SK-N-SH (cell line): ENCODE measurements around the gene IPO9. TPM values are rescaled to one million over a fixed set of nuclear protein-coding genes. Genes with fewer than 3 reads are reported as not detected.

Experiments used
- CTCF ChIA-PET: fragments of 300-600, 350-600 bp; formaldehyde crosslinking; extraction: SDS; loops from one replicate; lab custom pipeline; 2021; lab: Yijun Ruan, JAX
- POLR2A ChIA-PET: fragments of 350-600 bp; sonication (Branson Sonifier 250); formaldehyde crosslinking; extraction: SDS; loops from one replicate; lab custom pipeline; 2020; ENCODE audit warnings: antibody characterized with exemption, inconsistent platforms; lab: Yijun Ruan, JAX
- DNase-seq: peaks from one replicate; pipeline ENCODE4 v3.0.0; 2012
- H2AFZ ChIP-seq: fragments of 200-600 bp; sonication (generic); 2 replicates; pipeline ENCODE4 v1.8.1; 2016; ENCODE audit warnings: antibody characterized with exemption, mild to moderate bottlenecking, low read depth
- H3F3A ChIP-seq: fragments of 200-600 bp; sonication (generic); replicated peaks from 2 replicates; pipeline ENCODE3; 2016; ENCODE audit warnings: antibody characterized with exemption, mild to moderate bottlenecking; ENCODE audit not compliant: insufficient read depth
- H3K27ac ChIP-seq, 2 experiments: fragments of 200-500 bp in 1 of 2; fragments of 200-600 bp in 1 of 2; sonication (Bioruptor generic) in 1 of 2; sonication (generic), shearing (Covaris generic) in 1 of 2; 2 replicates each; pipeline versions ENCODE4 v1.5.1 to v1.6.1; 2014 to 2016; ENCODE audit warnings: low read depth in 2 of 2, inconsistent platforms in 1 of 2, low read length in 1 of 2, mild to moderate bottlenecking in 1 of 2, mixed read lengths in 1 of 2
- H3K27me3 ChIP-seq: fragments of 200-600 bp; sonication (generic), shearing (Covaris generic); 2 replicates; pipeline ENCODE4 v1.6.1; 2016; ENCODE audit warnings: mixed run types; ENCODE audit not compliant: insufficient read depth
- H3K36me3 ChIP-seq, 2 experiments: fragments of 200-500 bp in 1 of 2; fragments of 200-600 bp in 1 of 2; sonication (Bioruptor generic) in 1 of 2; sonication (generic) in 1 of 2; replicated peaks in 1 of 2; 2 replicates each; pipeline versions ENCODE3 to v1.5.1; 2014 to 2016; ENCODE audit warnings: low read length in 1 of 2, mild to moderate bottlenecking in 1 of 2; ENCODE audit not compliant: insufficient read depth in 2 of 2, control insufficient read depth in 1 of 2
- H3K4me1 ChIP-seq, 2 experiments: fragments of 200-500 bp in 1 of 2; fragments of 200-600 bp in 1 of 2; sonication (Bioruptor generic) in 1 of 2; sonication (generic), shearing (Covaris generic) in 1 of 2; 2 replicates each; pipeline versions ENCODE4 v1.5.1 to v1.6.1; 2014 to 2016; ENCODE audit warnings: low read depth in 1 of 2, low read length in 1 of 2, mixed run types in 1 of 2; ENCODE audit not compliant: insufficient read depth in 2 of 2, control insufficient read depth in 1 of 2
- H3K4me2 ChIP-seq: fragments of 200-600 bp; sonication (generic), shearing (Covaris generic); 2 replicates; pipeline ENCODE4 v1.6.1; 2017; ENCODE audit warnings: mixed run types
- H3K4me3 ChIP-seq, 2 experiments: fragments of 200-500 bp in 1 of 2; fragments of 200-600 bp in 1 of 2; sonication (Bioruptor generic) in 1 of 2; sonication (generic), shearing (Covaris generic) in 1 of 2; 2 replicates each; pipeline versions ENCODE4 v1.5.1 to v1.8.1; 2014 to 2016; ENCODE audit warnings: low read depth in 2 of 2, inconsistent platforms in 1 of 2, low read length in 1 of 2, mild to moderate bottlenecking in 1 of 2, mixed read lengths in 1 of 2, moderate library complexity in 1 of 2
- H3K79me2 ChIP-seq: fragments of 200-600 bp; sonication (generic); 2 replicates; pipeline ENCODE4 v1.8.1; 2017; ENCODE audit warnings: mild to moderate bottlenecking; ENCODE audit not compliant: insufficient read depth
- H3K9ac ChIP-seq: fragments of 200-600 bp; sonication (generic); 2 replicates; pipeline ENCODE4 v1.6.1; 2017; ENCODE audit warnings: mixed run types
- H3K9me2 ChIP-seq: fragments of 200-600 bp; sonication (generic); 2 replicates; pipeline ENCODE4 v1.6.1; 2017; ENCODE audit warnings: mixed run types
- H3K9me3 ChIP-seq: fragments of 200-600 bp; sonication (generic); 2 replicates; pipeline ENCODE4 v1.6.1; 2017; ENCODE audit warnings: mixed run types, mild to moderate bottlenecking, moderate library complexity
- H4K20me1 ChIP-seq: fragments of 200-600 bp; sonication (generic); 2 replicates; pipeline ENCODE4 v1.6.1; 2017; ENCODE audit warnings: mild to moderate bottlenecking, mixed run types; ENCODE audit not compliant: insufficient read depth
- CHD2 ChIP-seq: fragments of 150-350 bp; IDR thresholded peaks from 2 replicates; pipeline ENCODE4 v1.6.1; 2018; ENCODE audit warnings: low read length; ENCODE audit not compliant: partially characterized antibody
- ELF1 ChIP-seq: IDR thresholded peaks from 2 replicates; pipeline ENCODE4 v1.4.0; 2012
- EZH2phosphoT487 ChIP-seq: fragments of 200-600 bp; sonication (generic); IDR thresholded peaks from 2 replicates; pipeline ENCODE4 v1.6.1; 2017; ENCODE audit warnings: low read depth, mixed run types, mild to moderate bottlenecking, antibody characterized with exemption, moderate library complexity, borderline replicate concordance
- FOSL2 ChIP-seq: IDR thresholded peaks from 2 replicates; pipeline ENCODE4 v1.4.0; 2012; ENCODE audit warnings: low read depth, mild to moderate bottlenecking, moderate library complexity, borderline replicate concordance
- FOXJ3 ChIP-seq: sonication (generic); formaldehyde crosslinking; IDR thresholded peaks from 2 replicates; pipeline ENCODE4 v1.5.1; 2020; ENCODE audit warnings: mild to moderate bottlenecking, missing genetic modification reagents
- FOXM1 ChIP-seq: IDR thresholded peaks from 2 replicates; pipeline ENCODE4 v1.4.0; 2012; ENCODE audit warnings: low read depth, mild to moderate bottlenecking
- GABPA ChIP-seq: IDR thresholded peaks from 2 replicates; pipeline ENCODE4 v1.4.0; 2012; ENCODE audit warnings: low read depth, mild to moderate bottlenecking
- JUND ChIP-seq: IDR thresholded peaks from 2 replicates; pipeline ENCODE4 v1.4.0; 2012
- MEF2A ChIP-seq: IDR thresholded peaks from 2 replicates; pipeline ENCODE4 v1.4.0; 2012; ENCODE audit warnings: low read depth, borderline replicate concordance
- MXI1 ChIP-seq: IDR thresholded peaks from 2 replicates; pipeline ENCODE4 v1.6.1; 2012; ENCODE audit warnings: mild to moderate bottlenecking, low read depth, low read length, improper control_type of control experiment
- NFIC ChIP-seq: IDR thresholded peaks from 2 replicates; pipeline ENCODE4 v1.4.0; 2012; ENCODE audit warnings: borderline replicate concordance
- NRF1 ChIP-seq: IDR thresholded peaks from 2 replicates; pipeline ENCODE4 v1.6.1; 2012; ENCODE audit warnings: low read depth, mild to moderate bottlenecking, low read length
- POLR2AphosphoS5 ChIP-seq: IDR thresholded peaks from 2 replicates; pipeline ENCODE4 v1.6.1; 2012; ENCODE audit warnings: low read depth, low read length
- RAD21 ChIP-seq: IDR thresholded peaks from 2 replicates; pipeline ENCODE4 v1.6.1; 2012; ENCODE audit warnings: mild to moderate bottlenecking, low read length
- RCOR1 ChIP-seq: fragments of 150-350 bp; IDR thresholded peaks from 2 replicates; pipeline ENCODE4 v1.6.1; 2017; ENCODE audit warnings: antibody characterized with exemption, low read length
- RFX5 ChIP-seq: IDR thresholded peaks from 2 replicates; pipeline ENCODE4 v1.6.1; 2012; ENCODE audit warnings: mild to moderate bottlenecking, improper control_type of control experiment, low read length
- RXRA ChIP-seq: IDR thresholded peaks from 2 replicates; pipeline ENCODE4 v1.4.0; 2012; ENCODE audit warnings: low read depth, mild to moderate bottlenecking, borderline replicate concordance
- SIN3A ChIP-seq: IDR thresholded peaks from 2 replicates; pipeline ENCODE4 v1.6.1; 2012; ENCODE audit warnings: low read depth, mild to moderate bottlenecking, low read length, moderate library complexity, borderline replicate concordance
- SMC3 ChIP-seq: IDR thresholded peaks from 2 replicates; pipeline ENCODE4 v1.6.1; 2012; ENCODE audit warnings: low read depth, low read length, improper control_type of control experiment
- TAF1 ChIP-seq: IDR thresholded peaks from 2 replicates; pipeline ENCODE4 v1.6.1; 2012; ENCODE audit warnings: low read depth, mild to moderate bottlenecking, low read length, moderate library complexity, borderline replicate concordance
- TCF12 ChIP-seq: IDR thresholded peaks from 2 replicates; pipeline ENCODE4 v1.4.0; 2012
- TEAD4 ChIP-seq: IDR thresholded peaks from 2 replicates; pipeline ENCODE4 v1.4.0; 2012; ENCODE audit warnings: mild to moderate bottlenecking, borderline replicate concordance; ENCODE audit not compliant: insufficient read depth
- YY1 ChIP-seq: IDR thresholded peaks from 2 replicates; pipeline ENCODE4 v1.4.0; 2012; ENCODE audit warnings: low read depth, mild to moderate bottlenecking
- WGBS: methylation state at CpG from one replicate; pipeline ENCODE4 v1.1.6; 2017; ENCODE audit warnings: low lambda C conversion rate; 5-methylcytosine and 5-hydroxymethylcytosine counted together
- polyA plus RNA-seq, 3 experiments: library from polyadenylated mRNA; depleted of rRNA; stranded (reverse); fragments of >200 nt; gene quantifications; 2 replicates each; pipeline ENCODE4 v1.2.3, GENCODE V29; 2012
- TF ChIP-seq, protein P1 (sequence below): IDR thresholded peaks from 2 replicates; pipeline ENCODE4 v1.4.0; 2012; ENCODE audit warnings: low read depth, borderline replicate concordance
- TF ChIP-seq, protein P2 (sequence below): IDR thresholded peaks from 2 replicates; pipeline ENCODE4 v1.4.0; 2012; ENCODE audit warnings: low read depth, borderline replicate concordance
- TF ChIP-seq, protein P3 (sequence below): fragments of 200-600 bp; sonication (generic); IDR thresholded peaks from 2 replicates; pipeline ENCODE4 v1.6.1; 2017; ENCODE audit warnings: antibody characterized with exemption, mild to moderate bottlenecking, moderate library complexity
- TF ChIP-seq, protein P4 (sequence below): IDR thresholded peaks from 2 replicates; pipeline ENCODE4 v1.4.0; 2012; ENCODE audit warnings: low read depth
- TF ChIP-seq, protein P5 (sequence below): fragments of 150-350 bp; IDR thresholded peaks from 2 replicates; pipeline ENCODE4 v1.6.1; 2016; ENCODE audit warnings: mild to moderate bottlenecking, low read depth, low read length

The IPO9 gene
- polyA plus RNA-seq, 1 of the 3 experiments (the other 2 are of a cell fraction), result 24.5 TPM

DNA sequence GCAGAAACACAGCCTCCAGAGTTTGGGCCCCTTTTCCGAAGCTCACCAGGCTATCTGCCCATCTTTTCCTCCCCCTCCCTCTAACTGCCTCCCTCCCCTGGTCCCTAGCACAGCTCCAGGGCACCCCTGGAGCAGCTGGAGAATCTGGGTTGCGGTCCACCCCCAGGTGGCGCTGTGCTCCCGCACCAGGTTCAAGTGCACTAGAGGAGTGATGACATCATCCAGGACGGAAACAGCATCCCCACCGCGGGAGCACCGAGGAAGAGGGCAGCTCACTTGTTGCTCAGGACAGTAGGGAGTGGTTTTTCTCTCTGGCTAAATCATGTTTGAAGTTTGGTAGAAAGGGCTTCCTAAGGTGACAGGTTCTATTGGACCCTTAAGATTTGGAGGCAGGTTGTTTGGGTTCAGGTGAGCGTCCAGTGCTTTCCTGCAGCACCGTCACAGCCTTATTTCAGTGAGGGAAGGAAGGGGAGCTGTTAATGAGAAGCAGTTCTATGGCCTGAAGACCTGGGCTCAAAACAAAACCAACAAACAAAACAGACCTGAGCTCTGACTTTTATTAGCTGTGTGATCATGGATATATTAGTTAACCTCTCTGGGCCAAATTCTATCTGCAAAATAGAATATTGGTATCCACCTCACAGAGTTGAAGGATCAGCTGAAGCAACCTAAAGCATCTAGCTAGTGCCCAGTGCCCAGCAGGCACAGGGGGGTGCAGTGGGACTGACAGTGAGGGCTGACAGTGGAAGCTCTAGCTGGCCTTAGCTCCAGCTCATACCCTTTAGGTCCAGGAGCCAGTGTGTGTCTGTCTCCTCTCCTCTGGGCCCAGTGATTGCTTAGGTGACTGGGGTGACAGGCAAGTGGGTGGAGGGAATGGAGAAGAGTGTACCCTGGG lies 67.2 kb downstream of the IPO9 start:
- Histone ChIP-seq H3K9me2 (no peaks in the 10 kb centered on the region), H3K4me2 (peak overlapping the region; percentile 20; the same call in 1 of the 2 replicates), H3K36me3 (peaks cover 0 to 2% of the 10 kb centered on the region in 2 experiments), H3K79me2 (no peaks in the 10 kb centered on the region), H3K4me1 (peaks cover 6 to 15% of the 10 kb centered on the region in 2 experiments; a peak in 2 of 4 replicates), H3K27ac (peak overlapping the region in 1 of 2 experiments; percentile 42; a peak in 1 of 4 replicates), H3K9ac (no peak overlapping the region), H3K4me3 (peak overlapping the region; percentile 10 to 15; a peak in 2 of 4 replicates), H2AFZ (no peak overlapping the region), H3K27me3 (no peaks in the 10 kb centered on the region), H3F3A (peaks cover 13% of the 10 kb centered on the region), H3K9me3 (no peaks in the 10 kb centered on the region), H4K20me1 (no peaks in the 10 kb centered on the region)
- TF ChIP-seq, protein P1, sequence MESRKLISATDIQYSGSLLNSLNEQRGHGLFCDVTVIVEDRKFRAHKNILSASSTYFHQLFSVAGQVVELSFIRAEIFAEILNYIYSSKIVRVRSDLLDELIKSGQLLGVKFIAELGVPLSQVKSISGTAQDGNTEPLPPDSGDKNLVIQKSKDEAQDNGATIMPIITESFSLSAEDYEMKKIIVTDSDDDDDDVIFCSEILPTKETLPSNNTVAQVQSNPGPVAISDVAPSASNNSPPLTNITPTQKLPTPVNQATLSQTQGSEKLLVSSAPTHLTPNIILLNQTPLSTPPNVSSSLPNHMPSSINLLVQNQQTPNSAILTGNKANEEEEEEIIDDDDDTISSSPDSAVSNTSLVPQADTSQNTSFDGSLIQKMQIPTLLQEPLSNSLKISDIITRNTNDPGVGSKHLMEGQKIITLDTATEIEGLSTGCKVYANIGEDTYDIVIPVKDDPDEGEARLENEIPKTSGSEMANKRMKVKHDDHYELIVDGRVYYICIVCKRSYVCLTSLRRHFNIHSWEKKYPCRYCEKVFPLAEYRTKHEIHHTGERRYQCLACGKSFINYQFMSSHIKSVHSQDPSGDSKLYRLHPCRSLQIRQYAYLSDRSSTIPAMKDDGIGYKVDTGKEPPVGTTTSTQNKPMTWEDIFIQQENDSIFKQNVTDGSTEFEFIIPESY, result no peak
- TF ChIP-seq POLR2AphosphoS5 (peak; percentile 40; the same call in 1 of the 2 replicates), ELF1 (no peak), RCOR1 (peak; percentile 35; the same call in 1 of the 2 replicates), MXI1 (no peak), TEAD4 (no peak), RFX5 (0 out of 2 replicates have a peak, but pooled peaks have one; percentile 9), NFIC (no peak; the same call in 1 of the 2 replicates), FOSL2 (peak; percentile 40; the same call in 1 of the 2 replicates), SMC3 (peak; percentile 99), JUND (no peak; the same call in 1 of the 2 replicates), MEF2A (no peak), EZH2phosphoT487 (no peak), RAD21 (peak; percentile 95), GABPA (no peak), TCF12 (no peak), FOXM1 (no peak), TAF1 (peak; percentile 40; the same call in 1 of the 2 replicates), CHD2 (peak; percentile 60), NRF1 (peak; percentile 32; the same call in 1 of the 2 replicates), YY1 (no peak), FOXJ3 (CRISPR knock-in tag) (no peak), SIN3A (no peak), RXRA (no peak)
- TF ChIP-seq, protein P2, sequence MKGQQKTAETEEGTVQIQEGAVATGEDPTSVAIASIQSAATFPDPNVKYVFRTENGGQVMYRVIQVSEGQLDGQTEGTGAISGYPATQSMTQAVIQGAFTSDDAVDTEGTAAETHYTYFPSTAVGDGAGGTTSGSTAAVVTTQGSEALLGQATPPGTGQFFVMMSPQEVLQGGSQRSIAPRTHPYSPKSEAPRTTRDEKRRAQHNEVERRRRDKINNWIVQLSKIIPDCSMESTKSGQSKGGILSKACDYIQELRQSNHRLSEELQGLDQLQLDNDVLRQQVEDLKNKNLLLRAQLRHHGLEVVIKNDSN, result no peak
- TF ChIP-seq, protein P3, sequence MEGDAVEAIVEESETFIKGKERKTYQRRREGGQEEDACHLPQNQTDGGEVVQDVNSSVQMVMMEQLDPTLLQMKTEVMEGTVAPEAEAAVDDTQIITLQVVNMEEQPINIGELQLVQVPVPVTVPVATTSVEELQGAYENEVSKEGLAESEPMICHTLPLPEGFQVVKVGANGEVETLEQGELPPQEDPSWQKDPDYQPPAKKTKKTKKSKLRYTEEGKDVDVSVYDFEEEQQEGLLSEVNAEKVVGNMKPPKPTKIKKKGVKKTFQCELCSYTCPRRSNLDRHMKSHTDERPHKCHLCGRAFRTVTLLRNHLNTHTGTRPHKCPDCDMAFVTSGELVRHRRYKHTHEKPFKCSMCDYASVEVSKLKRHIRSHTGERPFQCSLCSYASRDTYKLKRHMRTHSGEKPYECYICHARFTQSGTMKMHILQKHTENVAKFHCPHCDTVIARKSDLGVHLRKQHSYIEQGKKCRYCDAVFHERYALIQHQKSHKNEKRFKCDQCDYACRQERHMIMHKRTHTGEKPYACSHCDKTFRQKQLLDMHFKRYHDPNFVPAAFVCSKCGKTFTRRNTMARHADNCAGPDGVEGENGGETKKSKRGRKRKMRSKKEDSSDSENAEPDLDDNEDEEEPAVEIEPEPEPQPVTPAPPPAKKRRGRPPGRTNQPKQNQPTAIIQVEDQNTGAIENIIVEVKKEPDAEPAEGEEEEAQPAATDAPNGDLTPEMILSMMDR, result peak; percentile 97
- TF ChIP-seq, protein P4, sequence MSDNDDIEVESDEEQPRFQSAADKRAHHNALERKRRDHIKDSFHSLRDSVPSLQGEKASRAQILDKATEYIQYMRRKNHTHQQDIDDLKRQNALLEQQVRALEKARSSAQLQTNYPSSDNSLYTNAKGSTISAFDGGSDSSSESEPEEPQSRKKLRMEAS, result no peak; the same call in 1 of the 2 replicates
- TF ChIP-seq, protein P5, sequence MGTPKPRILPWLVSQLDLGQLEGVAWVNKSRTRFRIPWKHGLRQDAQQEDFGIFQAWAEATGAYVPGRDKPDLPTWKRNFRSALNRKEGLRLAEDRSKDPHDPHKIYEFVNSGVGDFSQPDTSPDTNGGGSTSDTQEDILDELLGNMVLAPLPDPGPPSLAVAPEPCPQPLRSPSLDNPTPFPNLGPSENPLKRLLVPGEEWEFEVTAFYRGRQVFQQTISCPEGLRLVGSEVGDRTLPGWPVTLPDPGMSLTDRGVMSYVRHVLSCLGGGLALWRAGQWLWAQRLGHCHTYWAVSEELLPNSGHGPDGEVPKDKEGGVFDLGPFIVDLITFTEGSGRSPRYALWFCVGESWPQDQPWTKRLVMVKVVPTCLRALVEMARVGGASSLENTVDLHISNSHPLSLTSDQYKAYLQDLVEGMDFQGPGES, result no peak
- CTCF ChIA-PET, result interaction anchor here (0.6 to 14.7 kb wide), 59 partner anchors 11 to 366 kb away, joined by 3 to 344 read pairs (median 5); partner anchors contain the start of genes ELF3, IPO9, LMOD1 and RNPEP
- WGBS, result 20% methylated on average over 9 of the region's 10 CpGs
- POLR2A ChIA-PET, result interaction anchor here (0.6 to 1.8 kb wide), 4 partner anchors 76 to 479 kb away, joined by 3 to 8 read pairs (median 4); no protein-coding TSS in a partner anchor
- DNase-seq, result peak; percentile 92
